WERI-Rb-1 (cell line): ENCODE measurements around the gene MAL.

Experiments
- DNase-seq: peaks from one replicate; pipeline ENCODE4 v3.0.0-alpha.2; 2020
- H3K27ac ChIP-seq: fragments of 250-450 bp; sonication (Bioruptor Pico); 2 replicates; pipeline ENCODE4 v1.5.1; 2020; ENCODE audit warnings: mild to moderate bottlenecking, moderate library complexity
- H3K27me3 ChIP-seq: fragments of 250-450 bp; sonication (Bioruptor Pico); 2 replicates; pipeline ENCODE4 v1.5.1; 2021; ENCODE audit warnings: mild to moderate bottlenecking, low read depth, moderate library complexity; ENCODE audit not compliant: insufficient read depth, severe bottlenecking
- H3K36me3 ChIP-seq: fragments of 250-450 bp; sonication (Bioruptor Pico); 2 replicates; pipeline ENCODE4 v1.5.1; 2020; ENCODE audit warnings: mild to moderate bottlenecking, moderate library complexity
- H3K4me3 ChIP-seq: 2 replicates; pipeline ENCODE4 v1.5.1; 2011; ENCODE audit warnings: low read depth, mild to moderate bottlenecking, control low read depth, low read length
- H3K9me3 ChIP-seq: fragments of 250-450 bp; sonication (Bioruptor Pico); 2 replicates; pipeline ENCODE4 v1.5.1; 2021; ENCODE audit warnings: mild to moderate bottlenecking, moderate library complexity; ENCODE audit not compliant: severe bottlenecking
- CTCF ChIP-seq: IDR thresholded peaks from 2 replicates; pipeline ENCODE4 v1.5.1; 2011; ENCODE audit warnings: low read depth, mild to moderate bottlenecking, control low read depth, inconsistent platforms, low read length

Gene MAL

GRCh38 chr2:95018861-95019550 lies 6.5 kb upstream of the MAL start:
- no peak overlapping the region for H3K27ac ChIP-seq
- no peaks in the 10 kb centered on the region for H3K27me3 ChIP-seq
- no peaks in the 10 kb centered on the region for H3K9me3 ChIP-seq
- H3K36me3 ChIP-seq = no peaks in the 10 kb centered on the region
- no peak overlapping the region for H3K4me3 ChIP-seq
- TF ChIP-seq CTCF = peak; percentile 31; the same call in 1 of the 2 replicates
- DNase-seq = peak; percentile 34

- Histone ChIP-seq H3K9me3 (no peaks in the 10 kb centered on the region), H3K36me3 (no peaks in the 10 kb centered on the region), H3K27me3 (no peaks in the 10 kb centered on the region), H3K27ac (no peak overlapping the region), H3K4me3 (no peak overlapping the region)
- no peak for TF ChIP-seq CTCF
- no peak for DNase-seq
Observed at GRCh38 chr2:95019572-95019971, 5.9 kb upstream of the MAL start.

- H3K9me3 ChIP-seq = no peaks in the 10 kb centered on the region
- no peak for DNase-seq
- H3K4me3 ChIP-seq = no peak overlapping the region
- no peaks in the 10 kb centered on the region for H3K36me3 ChIP-seq
- TF ChIP-seq CTCF = no peak
- no peaks in the 10 kb centered on the region for H3K27me3 ChIP-seq
- no peak overlapping the region for H3K27ac ChIP-seq
Observed at GRCh38 chr2:95020275-95021022, 5.1 kb upstream of the MAL start.

- Histone ChIP-seq H3K4me3 (no peak overlapping the region), H3K27me3 (no peaks in the 10 kb centered on the region), H3K36me3 (no peaks in the 10 kb centered on the region), H3K27ac (no peak overlapping the region), H3K9me3 (no peaks in the 10 kb centered on the region)
- TF ChIP-seq CTCF = no peak
- DNase-seq = no peak
Observed at GRCh38 chr2:95021023-95021416, 4.5 kb upstream of the MAL start.

GRCh38 chr2:95021847-95022246 lies 3.7 kb upstream of the MAL start:
- Histone ChIP-seq H3K36me3 (no peaks in the 10 kb centered on the region), H3K27ac (no peak overlapping the region), H3K4me3 (no peak overlapping the region), H3K27me3 (no peaks in the 10 kb centered on the region), H3K9me3 (no peaks in the 10 kb centered on the region)
- no peak for TF ChIP-seq CTCF
- no peak for DNase-seq
